Right ventricle myocardium inferior (tissue), 1 donor: ENCODE measurements around the gene TMEM231. TPM values are rescaled to one million over a fixed set of nuclear protein-coding genes. Genes with fewer than 3 reads are reported as not detected.
"Not testable (repeated sequence)": the region's sequence is repeated elsewhere in the genome, so short reads cannot be mapped to it uniquely, and the experiment has no call there.

Source experiments
- ATAC-seq: fragments of 200-7000 bp; cut with Tn5 transposase; one replicate; pipeline ENCODE4 v1.9.1; 2020; ENCODE audit warnings: mild to moderate bottlenecking, moderate library complexity
- DNase-seq: peaks from one replicate; pipeline ENCODE4 v3.0.0; 2021; ENCODE audit errors: missing footprints
- intact Hi-C: fragments of 100-400 bp; cut with DNase I; formaldehyde crosslinking; loops from one replicate; pipeline ENCODE4 v1.11.0; 2022
- total RNA-seq: library from RNA; stranded (reverse); fragmentation: NEBNext Ultra II Directional; extraction: Animal tissue kit (Norgen Biotek cat#: 25700); gene quantifications from one replicate; pipeline ENCODE4 v1.2.1, GENCODE V29; 2021
- donor health status: DM: no; HTN: yes; CAD: no; lungs with severe emphysema.

TMEM231 gene
- total RNA-seq, 1 donor from 2014 or later: 4.4 TPM

GRCh38 chr16:75570396-75571065 lies 14.5 kb upstream of the TMEM231 start:
- no peak for DNase-seq
- no peak for ATAC-seq
- intact Hi-C loops: no loop called here

GRCh38 chr16:75567911-75568310 lies 11.9 kb upstream of the TMEM231 start:
- ATAC-seq (no peak), DNase-seq (no peak)
- intact Hi-C loops: loop anchor here (5.0 kb wide), 1 partner anchor 54 kb away; the partner anchor contains the start of gene ADAT1

GRCh38 chr16:75566758-75567255 lies 10.8 kb upstream of the TMEM231 start:
- intact Hi-C loops: loop anchor here (5.0 kb wide), 1 partner anchor 55 kb away; the partner anchor contains the start of gene ADAT1
- ATAC-seq: no peak
- no peak for DNase-seq

GRCh38 chr16:75566040-75566757 lies 10.1 kb upstream of the TMEM231 start, which contains the start of gene GABARAPL2:
GABARAPL2 (plus strand) TSS chr16:75566379; CDS start chr16:75566487, 108 bp downstream.
- peak; percentile 94 for ATAC-seq
- DNase-seq: peak; percentile 93
- intact Hi-C loops: loop anchor here (5.0 kb wide), 1 partner anchor 56 kb away; the partner anchor contains the start of gene ADAT1

GRCh38 chr16:75565640-75566039 lies 9.6 kb upstream of the TMEM231 start:
- intact Hi-C loops: loop anchor here (5.0 kb wide), 1 partner anchor 57 kb away; the partner anchor contains the start of gene ADAT1
- DNase-seq (no peak), ATAC-seq (peak; percentile 39)

GRCh38 chr16:75559564-75560372 lies 3.7 kb upstream of the TMEM231 start:
- no peak for ATAC-seq
- DNase-seq: no peak
- intact Hi-C loops: no loop called here

DNA sequence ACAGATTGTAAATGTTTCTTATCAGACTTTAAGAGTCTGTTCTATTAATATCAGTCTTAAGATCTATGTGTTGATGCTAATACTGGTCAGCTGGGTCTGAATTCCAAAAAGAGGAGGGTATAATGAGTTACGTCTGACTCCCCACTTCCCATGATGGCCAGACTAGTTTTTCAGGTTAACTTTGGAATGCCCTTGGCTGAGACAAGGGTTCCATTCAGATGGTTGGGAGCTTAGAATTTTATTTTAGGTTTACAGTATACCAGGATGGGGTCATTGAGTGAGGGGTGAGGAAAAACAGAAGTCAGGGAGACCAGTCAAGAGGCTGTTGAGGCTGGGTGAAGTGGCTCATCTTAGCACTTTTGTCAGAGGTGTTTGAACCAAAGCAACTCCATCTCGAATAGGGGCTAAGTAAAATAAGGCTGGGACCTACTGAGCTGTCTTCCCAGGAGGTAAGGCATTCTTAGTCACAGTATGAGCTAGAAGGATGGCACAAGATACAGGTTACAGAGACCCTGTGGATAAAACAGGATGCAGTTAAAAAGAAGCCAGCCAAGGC lies 2.9 kb upstream of the TMEM231 start:
- DNase-seq (no peak), ATAC-seq (no peak)
- intact Hi-C loops: no loop called here

GRCh38 chr16:75556431-75556950 lies 439 bp upstream of the TMEM231 start:
- intact Hi-C loops: loop anchor here (2.0 kb wide), 1 partner anchor 40 kb away; no protein-coding TSS in a partner anchor

DNA sequence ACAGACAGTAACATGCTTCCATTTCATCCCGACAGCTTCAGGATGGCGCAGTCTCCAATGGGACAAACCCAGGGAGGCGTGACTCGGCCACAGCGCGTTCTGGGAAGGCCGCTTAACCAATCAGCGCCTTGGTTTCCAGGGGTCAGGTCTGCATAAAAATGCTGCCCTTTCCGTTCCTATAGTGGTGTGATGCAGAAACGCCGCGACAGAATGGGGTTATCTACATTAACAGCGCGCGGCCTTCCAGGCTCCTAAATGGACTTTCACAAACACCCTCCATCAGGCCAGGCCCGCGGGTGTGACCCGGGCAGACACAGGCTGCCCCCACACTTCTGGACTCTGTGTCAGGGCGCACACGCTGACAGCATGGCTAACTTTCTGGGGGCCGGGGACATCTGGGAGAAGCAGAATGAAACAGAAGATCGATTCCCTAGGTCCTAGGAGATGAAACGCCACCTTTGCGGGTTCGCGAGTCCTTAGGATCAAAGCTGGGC lies 792 bp downstream of the TMEM231 start:
- peak; percentile 80 for DNase-seq
- peak; percentile 89 for ATAC-seq
- intact Hi-C loops: no loop called here

More at GRCh38 chr16:75556431-75556950, 439 bp upstream of the TMEM231 start:
- DNase-seq: no peak
- no peak for ATAC-seq

- ATAC-seq (no peak), DNase-seq (no peak)
- intact Hi-C loops: no loop called here
Measured at GRCh38 chr16:75552951-75553350, 3.1 kb downstream of the TMEM231 start.

DNA sequence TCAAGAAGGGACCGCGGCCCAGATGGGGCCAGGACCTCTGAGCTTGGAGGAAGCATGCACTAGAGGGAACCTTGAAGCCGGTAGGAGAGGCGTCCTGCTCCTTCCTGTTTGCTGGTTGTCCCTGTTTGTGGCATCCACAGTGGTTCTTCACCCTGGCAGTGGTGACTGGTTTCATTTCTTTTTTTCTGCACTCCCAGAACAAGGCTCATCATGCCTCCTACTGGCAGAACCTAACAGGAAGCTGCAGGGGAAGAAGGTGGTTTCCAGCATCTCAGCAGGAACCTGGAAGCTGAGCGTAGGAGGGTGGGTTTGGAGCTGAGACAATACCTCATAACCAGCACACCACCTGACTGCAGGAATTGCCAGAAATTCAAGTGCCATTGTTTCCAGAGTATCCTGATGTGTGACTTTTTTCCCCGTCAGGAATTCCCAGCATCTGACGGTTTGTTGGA lies 5.8 kb downstream of the TMEM231 start:
- DNase-seq: no peak
- ATAC-seq: peak; percentile 44
- intact Hi-C loops: no loop called here

DNA sequence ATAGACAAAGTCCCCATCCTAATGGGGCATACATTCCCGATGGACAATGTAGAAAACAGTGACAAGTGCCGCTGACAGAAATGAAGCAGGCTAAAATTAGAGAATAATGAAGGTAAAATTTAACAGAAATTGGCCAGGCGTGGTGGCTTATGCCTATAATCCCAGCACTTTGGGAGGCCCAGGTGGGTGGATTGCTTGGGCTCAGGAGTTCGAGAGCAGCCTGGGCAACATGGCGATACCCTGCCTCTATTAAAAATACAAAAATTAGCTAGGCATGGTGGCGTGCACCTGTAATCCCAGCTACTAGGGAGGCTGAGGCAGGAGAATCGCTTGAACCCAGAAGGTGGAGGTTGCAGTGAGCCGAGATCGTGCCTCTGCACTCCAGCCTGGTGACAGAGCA lies 7.6 kb downstream of the TMEM231 start:
- not testable (repeated sequence) for ATAC-seq, DNase-seq
- intact Hi-C loops: loop anchor here (2.0 kb wide), 1 partner anchor 78 kb away; no protein-coding TSS in a partner anchor

DNA sequence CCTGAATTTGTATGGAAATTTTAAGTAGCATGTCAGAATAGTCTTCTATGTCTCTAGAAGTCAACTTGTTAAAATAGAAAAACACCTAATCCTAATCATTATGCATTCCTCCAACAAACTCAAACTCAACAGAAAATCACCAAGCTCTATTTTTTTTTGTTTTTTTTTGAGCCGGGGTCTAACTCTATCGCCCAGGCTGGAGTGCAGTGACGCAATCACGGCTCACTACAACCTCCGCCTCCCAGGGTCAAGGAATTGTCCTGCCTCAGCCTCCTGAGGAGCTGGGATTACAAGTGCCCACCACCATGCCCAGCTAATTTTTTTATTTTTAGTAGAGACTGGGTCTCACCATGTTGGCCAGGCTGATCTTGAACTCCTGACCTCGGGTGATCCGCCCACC lies 9.8 kb downstream of the TMEM231 start:
- ATAC-seq (no peak), DNase-seq (no peak)
- intact Hi-C loops: no loop called here

- ATAC-seq, DNase-seq, intact Hi-C loops: not testable (repeated sequence)
Measured at GRCh38 chr16:75545879-75546278, 10.2 kb downstream of the TMEM231 start.

GRCh38 chr16:75542462-75542861 lies 13.6 kb downstream of the TMEM231 start:
- intact Hi-C loops, ATAC-seq, DNase-seq: not testable (repeated sequence)

- intact Hi-C loops: no loop called here
Measured at GRCh38 chr16:75541236-75541635, 14.8 kb downstream of the TMEM231 start.

DNA sequence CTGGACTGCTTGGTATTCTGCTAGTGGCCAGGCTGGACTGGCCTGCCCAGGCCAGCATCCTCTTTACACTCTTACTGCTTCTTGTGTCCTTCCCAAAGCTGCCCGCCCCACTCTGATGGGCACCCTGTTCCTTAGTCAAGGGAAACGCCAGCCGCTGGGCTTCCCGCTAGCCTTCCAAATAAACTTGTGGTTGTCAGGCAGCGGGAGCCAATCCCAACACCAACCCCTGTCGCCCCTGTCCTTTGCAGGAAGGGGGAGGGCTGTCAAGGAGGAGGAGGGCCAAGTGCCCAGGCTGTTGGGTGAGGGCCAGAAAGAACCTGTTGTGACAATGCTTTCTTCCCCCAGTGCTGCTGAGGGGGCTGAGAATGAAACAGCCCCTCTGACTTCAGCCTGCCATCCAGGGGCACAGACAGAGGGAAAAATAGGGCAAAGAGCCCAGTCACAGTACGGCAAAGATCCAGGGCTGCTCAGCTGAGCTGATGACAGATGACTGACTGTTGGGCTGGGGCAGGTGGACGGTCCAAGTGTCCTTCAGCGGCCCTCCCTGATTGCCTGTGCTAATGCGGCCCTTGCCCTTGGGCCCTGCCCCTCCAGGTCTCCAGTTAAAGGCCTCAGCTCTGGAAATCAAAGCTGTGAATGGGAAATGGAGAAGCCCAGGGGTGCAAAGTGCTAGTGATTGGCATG lies 17.0 kb downstream of the TMEM231 start:
- DNase-seq, intact Hi-C loops: not testable (repeated sequence)
- ATAC-seq: peak; percentile 89

More at GRCh38 chr16:75541236-75541635, 14.8 kb downstream of the TMEM231 start:
- no peak for ATAC-seq
- DNase-seq: no peak
